GM12892 (cell line): ENCODE measurements around the gene TUBB1.

ENCODE experiments used
- DNase-seq: peaks from one replicate; pipeline ENCODE4 v3.0.0; 2011; ENCODE audit not compliant: insufficient read length
- FAIRE-seq: peaks from 2 replicates; lab custom pipeline; 2011; peaks lifted over from hg19 to GRCh38; lab: Jason Lieb, UNC
- POLR2A ChIP-seq: IDR thresholded peaks from 2 replicates; pipeline ENCODE4 v1.6.1; 2011; ENCODE audit warnings: low read depth, low read length, control low read depth
- POLR2AphosphoS5 ChIP-seq: IDR thresholded peaks from 2 replicates; pipeline ENCODE4 v1.6.1; 2011; ENCODE audit warnings: low read depth, low read length, control low read depth
- TAF1 ChIP-seq: IDR thresholded peaks from 2 replicates; pipeline ENCODE4 v1.6.1; 2011; ENCODE audit warnings: low read depth, mild to moderate bottlenecking, control low read depth, low read length, borderline replicate concordance

The TUBB1 gene

GRCh38 chr20:59002874-59003399 lies 16.3 kb upstream of the TUBB1 start:
- no peak for TF ChIP-seq POLR2AphosphoS5
- DNase-seq: no peak
- no peak for FAIRE-seq

GRCh38 chr20:59003836-59004492 lies 15.3 kb upstream of the TUBB1 start:
- no peak for DNase-seq
- TF ChIP-seq TAF1 (no peak), POLR2A (no peak; the same call in 1 of the 2 replicates), POLR2AphosphoS5 (no peak)
- FAIRE-seq: peak; percentile 42

GRCh38 chr20:59004493-59004762 lies 14.8 kb upstream of the TUBB1 start:
- no peak for DNase-seq
- FAIRE-seq: no peak

GRCh38 chr20:59004763-59005522 lies 14.3 kb upstream of the TUBB1 start:
- peak; percentile 74 for TF ChIP-seq POLR2A
- TF ChIP-seq POLR2AphosphoS5: peak; percentile 74
- TF ChIP-seq TAF1: peak; percentile 60
- DNase-seq: peak; percentile 86
- peak; percentile 88 for FAIRE-seq

More at GRCh38 chr20:59004493-59004762, 14.8 kb upstream of the TUBB1 start:
- TF ChIP-seq TAF1 (no peak), POLR2AphosphoS5 (peak; percentile 73; the same call in 1 of the 2 replicates), POLR2A (no peak)

- TF ChIP-seq POLR2A: no peak; the same call in 1 of the 2 replicates
- TF ChIP-seq TAF1: no peak
- TF ChIP-seq POLR2AphosphoS5: no peak; the same call in 1 of the 2 replicates
- FAIRE-seq: no peak
- DNase-seq: no peak
These were observed 13.6 kb upstream of the TUBB1 start for GRCh38 chr20:59005523-59006166.

GRCh38 chr20:59006167-59006863 lies 12.9 kb upstream of the TUBB1 start:
- FAIRE-seq (no peak), DNase-seq (no peak)
- TF ChIP-seq TAF1 (0 out of 2 replicates have a peak, but pooled peaks have one; percentile 44), POLR2A (no peak)

- DNase-seq (peak; percentile 68), FAIRE-seq (no peak)
- 0 out of 2 replicates have a peak, but pooled peaks have one; percentile 37 for TF ChIP-seq POLR2AphosphoS5
- TF ChIP-seq POLR2A: peak; percentile 75; the same call in 1 of the 2 replicates
- no peak for TF ChIP-seq TAF1
These were observed 12.2 kb upstream of the TUBB1 start, which contains the start of gene CTSZ for GRCh38 chr20:59006864-59007664. TSS of gene CTSZ (minus strand) at chr20:59007254. CDS start at chr20:59007128, 126 bp downstream.

- TF ChIP-seq POLR2AphosphoS5: no peak; the same call in 1 of the 2 replicates
- peak; percentile 41; the same call in 1 of the 2 replicates for TF ChIP-seq POLR2A
- TF ChIP-seq TAF1: peak; percentile 61; the same call in 1 of the 2 replicates
- peak; percentile 65 for FAIRE-seq
- peak; percentile 86 for DNase-seq
These were observed 11.3 kb upstream of the TUBB1 start for GRCh38 chr20:59007665-59008511.

- FAIRE-seq: no peak
- DNase-seq: no peak
- TF ChIP-seq POLR2A (no peak), POLR2AphosphoS5 (no peak), TAF1 (no peak)
These were observed 10.4 kb upstream of the TUBB1 start for GRCh38 chr20:59008715-59009336.
